Transverse colon (tissue), 4 donors: Measurements from ENCODE around the gene RUSC1. TPM values are rescaled to one million over a fixed set of nuclear protein-coding genes. Genes with fewer than 3 reads are reported as not detected.
"Not testable (repeated sequence)": the region's sequence is repeated elsewhere in the genome, so short reads cannot be mapped to it uniquely, and the experiment has no call there.

Source experiments
- DNase-seq: peaks from one replicate; pipeline ENCODE4 v3.0.0-alpha.2; 2019
- H3K27ac ChIP-seq, 4 donors: fragments of 200-600 bp; sonication (generic); 2 replicates each; pipeline ENCODE4 v1.5.1; 2016 to 2018; ENCODE audit warnings: inconsistent platforms in 4 of 4
- H3K27me3 ChIP-seq: fragments of 200-600 bp; sonication (generic); 2 replicates; pipeline ENCODE4 v1.5.1; 2017; ENCODE audit warnings: inconsistent platforms
- H3K36me3 ChIP-seq, 4 donors: fragments of 200-600 bp; sonication (generic); 2 replicates each; pipeline ENCODE4 v1.5.1; 2017 to 2019; ENCODE audit warnings: inconsistent platforms in 4 of 4
- H3K4me1 ChIP-seq, 4 donors: fragments of 200-600 bp; sonication (generic); 2 replicates each; pipeline ENCODE4 v1.5.1; 2017 to 2020; ENCODE audit warnings: inconsistent platforms in 4 of 4
- H3K4me3 ChIP-seq, 4 donors: fragments of 200-600 bp; sonication (generic); 1 replicate in 1 of 4; 2 replicates in 3 of 4; pipeline versions ENCODE4 v1.5.1 to v1.6.1; 2017 to 2019; ENCODE audit warnings: inconsistent platforms in 4 of 4
- H3K9me3 ChIP-seq, 2 donors: fragments of 200-600 bp; sonication (generic); 2 replicates each; pipeline ENCODE4 v1.5.1; 2017 to 2019; ENCODE audit warnings: inconsistent platforms in 2 of 2
- CTCF ChIP-seq, 5 experiments: fragments of 200-600 bp in 3 of 5; fragments of 450-650 bp in 2 of 5; sonication (generic) in 3 of 5; IDR thresholded peaks; 1 replicate in 2 of 5; 2 replicates in 3 of 5; pipeline ENCODE4 v1.5.1; 2016 to 2017; ENCODE audit warnings: antibody characterized with exemption in 5 of 5, inconsistent platforms in 3 of 5, mild to moderate bottlenecking in 2 of 5, moderate library complexity in 1 of 5
- EP300 ChIP-seq: sonication (generic); formaldehyde crosslinking; IDR thresholded peaks from one replicate; pipeline ENCODE4 v1.6.1; 2017; ENCODE audit warnings: antibody characterized with exemption, low read depth
- POLR2A ChIP-seq: fragments of 450-650 bp; IDR thresholded peaks from one replicate; pipeline ENCODE4 v1.6.1; 2016; ENCODE audit warnings: antibody characterized with exemption, mild to moderate bottlenecking, moderate library complexity
- POLR2AphosphoS5 ChIP-seq, 3 donors: sonication (generic); formaldehyde crosslinking; IDR thresholded peaks; one replicate each; pipeline ENCODE4 v1.6.1; 2016; ENCODE audit warnings: antibody characterized with exemption in 3 of 3
- WGBS, 2 donors: methylation state at CpG; one replicate each; pipeline ENCODE4 v1.1.5; 2018; ENCODE audit warnings: low coverage in 1 of 2; 5-methylcytosine and 5-hydroxymethylcytosine counted together
- in situ Hi-C, 4 donors: fragments of 200-750 bp; cut with MboI; loops; one replicate each; pipeline versions ENCODE4 v1.15.0 to v1.15.1; 2017; ENCODE audit warnings: low sequenced_read_pairs in 3 of 4, low pct_ligation_motif_present in 1 of 4, low pct_unique_long_range_greater_than_20kb in 1 of 4
- intact Hi-C: fragments of 100-400 bp; cut with DNase I; formaldehyde crosslinking; loops from one replicate; pipeline ENCODE4 v1.15.1; 2023; ENCODE audit warnings: low total_unique reads
- total RNA-seq, 4 donors: library from RNA; depleted of rRNA; stranded (reverse); fragments of >200 nt; gene quantifications; one replicate each; pipeline ENCODE4 v1.1.0, GENCODE V29; 2016

The RUSC1 gene
- total RNA-seq, 4 donors from 2014 or later = 43.4 to 121 (median 65.5) TPM

DNA sequence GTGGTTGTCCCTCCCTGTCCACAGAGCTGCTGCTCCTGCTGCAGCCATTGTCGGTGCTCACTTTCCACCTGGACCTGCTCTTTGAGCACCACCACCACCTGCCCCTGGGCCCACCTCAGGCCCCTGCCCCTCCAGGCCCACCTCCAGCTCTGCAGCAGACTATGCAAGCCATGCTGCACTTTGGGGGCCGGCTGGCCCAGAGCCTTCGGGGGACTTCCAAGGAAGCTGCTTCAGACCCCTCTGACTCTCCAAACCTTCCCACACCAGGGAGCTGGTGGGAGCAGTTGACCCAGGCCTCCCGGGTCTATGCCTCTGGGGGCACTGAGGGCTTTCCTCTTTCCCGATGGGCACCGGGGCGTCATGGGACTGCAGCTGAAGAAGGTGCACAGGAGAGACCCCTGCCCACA lies 5.9 kb downstream of the RUSC1 start:
- DNase-seq = no peak
- no peak for TF ChIP-seq CTCF (IDR thresholded peaks at IDR 0.05)
- no peak for TF ChIP-seq POLR2A
- no peak for TF ChIP-seq EP300
- no peak for TF ChIP-seq POLR2AphosphoS5 (IDR thresholded peaks at IDR 0.05)
- Histone ChIP-seq H3K27ac (no peak overlapping the region), H3K27me3 (no peaks in the 10 kb centered on the region), H3K4me3 (no peak overlapping the region), H3K36me3 (peaks cover 0 to 9% (median 0%) of the 10 kb centered on the region in 4 donors), H3K9me3 (no peaks in the 10 kb centered on the region), H3K4me1 (peaks cover 9 to 34% (median 24%) of the 10 kb centered on the region in 4 donors)
- WGBS, 2 donors = 87% methylated on average over 7 of the region's 7 CpGs; no CpG with 5 or more reads in 1 of the 2 donors
- intact Hi-C loops = loop anchor here (5.0 kb wide), 1 partner anchor 129 kb away; no protein-coding TSS in a partner anchor
- in situ Hi-C loops = loop anchor here (10.0 to 25.0 kb wide), 3 partner anchors 52 to 261 kb away; partner anchors contain the start of genes CLK2 (in 2 of the 4), HCN3 (in 2 of the 4) and SCAMP3 (in 1 of the 4)

DNA sequence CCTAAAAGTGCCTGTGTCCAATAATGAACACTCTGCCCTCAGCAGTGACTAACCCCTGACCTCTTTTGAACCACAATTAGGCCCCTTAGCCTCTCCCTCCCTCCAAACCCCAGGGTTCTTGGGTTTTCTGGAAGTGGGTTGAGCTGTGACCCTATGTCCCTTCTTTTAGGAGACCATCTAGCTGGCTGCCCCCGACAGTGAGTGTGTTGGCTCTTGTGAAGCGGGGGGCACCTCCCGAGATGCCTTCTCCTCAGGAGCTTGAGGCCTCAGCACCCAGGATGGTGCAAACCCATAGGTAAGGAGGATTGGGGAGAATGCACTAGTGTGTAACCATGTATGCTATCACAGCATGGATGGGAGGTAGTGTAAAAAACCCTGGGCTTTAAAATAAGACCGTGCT lies 7.3 kb downstream of the RUSC1 start:
- Histone ChIP-seq H3K4me3 (no peak overlapping the region), H3K9me3 (no peaks in the 10 kb centered on the region), H3K27me3 (no peaks in the 10 kb centered on the region), H3K4me1 (peaks cover 5 to 21% (median 12%) of the 10 kb centered on the region in 4 donors), H3K27ac (no peak overlapping the region), H3K36me3 (peaks cover 0 to 10% (median 0%) of the 10 kb centered on the region in 4 donors)
- WGBS, 2 donors = 85 to 100% methylated on average over 1 to 4 of the region's 4 CpGs
- DNase-seq = no peak
- in situ Hi-C loops = loop anchor here (10.0 to 25.0 kb wide), 3 partner anchors 53 to 259 kb away; partner anchors contain the start of genes CLK2 (in 2 of the 4), HCN3 (in 2 of the 4) and SCAMP3 (in 1 of the 4)
- intact Hi-C loops = loop anchor here (5.0 kb wide), 1 partner anchor 131 kb away; no protein-coding TSS in a partner anchor
- TF ChIP-seq CTCF (IDR thresholded peaks at IDR 0.05) (no peak), EP300 (no peak), POLR2A (no peak), POLR2AphosphoS5 (IDR thresholded peaks at IDR 0.05) (no peak)

- peaks cover 5 to 20% (median 12%) of the 10 kb centered on the region in 4 donors for H3K4me1 ChIP-seq
- not testable (repeated sequence) for DNase-seq, H3K27ac ChIP-seq, H3K9me3 ChIP-seq, H3K4me3 ChIP-seq, H3K27me3 ChIP-seq
- peaks cover 0 to 16% (median 0%) of the 10 kb centered on the region in 4 donors for H3K36me3 ChIP-seq
- in situ Hi-C loops = loop anchor here (10.0 to 25.0 kb wide), 3 partner anchors 54 to 258 kb away; partner anchors contain the start of genes CLK2 (in 2 of the 4), HCN3 (in 2 of the 4) and SCAMP3 (in 1 of the 4)
- 80% methylated on average over 7 of the region's 7 CpGs; no CpG with 5 or more reads in 1 of the 2 donors for WGBS, 2 donors
- intact Hi-C loops = loop anchor here (5.0 kb wide), 1 partner anchor 132 kb away; no protein-coding TSS in a partner anchor
These were observed 8.2 kb downstream of the RUSC1 start for GRCh38 chr1:155328856-155329255.

- DNase-seq = no peak
- H3K4me3 ChIP-seq = no peak overlapping the region
- H3K9me3 ChIP-seq = no peaks in the 10 kb centered on the region
- TF ChIP-seq CTCF (IDR thresholded peaks at IDR 0.05) (no peak), POLR2A (no peak), POLR2AphosphoS5 (IDR thresholded peaks at IDR 0.05) (no peak), EP300 (no peak)
- in situ Hi-C loops = loop anchor here (10.0 to 25.0 kb wide), 3 partner anchors 55 to 257 kb away; partner anchors contain the start of genes CLK2 (in 2 of the 4), HCN3 (in 2 of the 4) and SCAMP3 (in 1 of the 4)
- H3K4me1 ChIP-seq = peaks cover 5 to 20% (median 12%) of the 10 kb centered on the region in 4 donors
- intact Hi-C loops = loop anchor here (5.0 kb wide), 1 partner anchor 133 kb away; no protein-coding TSS in a partner anchor
- H3K27ac ChIP-seq = no peak overlapping the region
- no peaks in the 10 kb centered on the region for H3K27me3 ChIP-seq
- WGBS, 2 donors = 91% methylated on average over 11 of the region's 11 CpGs; no CpG with 5 or more reads in 1 of the 2 donors
- peaks cover 0 to 24% (median 3%) of the 10 kb centered on the region in 4 donors for H3K36me3 ChIP-seq
These were observed 9.4 kb downstream of the RUSC1 start for GRCh38 chr1:155329980-155330598.
